ENCODE results near the gene POU6F2. TPM values are rescaled to one million over a fixed set of nuclear protein-coding genes. Genes with fewer than 3 reads are reported as not detected.

The POU6F2 gene
- total RNA-seq, 1 experiment from 2014 or later = not detected

DNA sequence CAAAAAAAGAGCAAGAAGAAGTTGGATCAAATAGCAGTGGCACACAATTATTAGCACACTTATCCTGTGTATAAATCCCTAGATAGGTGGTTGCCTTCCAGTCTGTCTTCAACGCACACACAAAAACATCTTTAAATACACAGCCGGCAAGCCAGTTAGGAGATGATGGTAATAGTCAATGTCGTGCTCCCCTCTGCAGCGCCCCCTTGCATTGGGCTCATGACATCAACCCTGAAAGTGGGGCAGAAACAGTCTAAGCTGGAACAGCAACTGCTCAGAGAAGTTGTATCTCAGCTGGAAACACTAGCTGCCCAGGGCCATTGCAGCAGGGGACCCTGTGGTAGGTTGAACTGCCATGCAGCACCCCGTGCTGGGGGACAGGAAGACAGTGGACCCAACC, 409.0 kb downstream of the POU6F2 start:
- Histone ChIP-seq H3K4me1 (ENCODE audit: insufficient read depth, low read length) (no peaks in the 10 kb centered on the region), H3K9me2 (replicated peaks; ENCODE audit: low read length) (no peaks in the 10 kb centered on the region), H3K27ac (ENCODE audit: low read length) (no peak overlapping the region), H4K20me1 (ENCODE audit: low read length) (no peaks in the 10 kb centered on the region), H2AFZ (ENCODE audit: low read length) (no peak overlapping the region), H3K36me3 (ENCODE audit: low read depth, low read length) (no peaks in the 10 kb centered on the region), H3K9me3 (ENCODE audit: low read length) (no peaks in the 10 kb centered on the region), H3K4me2 (ENCODE audit: low read length) (no peak overlapping the region), H3F3A (ENCODE audit: low read length, unreplicated experiment) (no peaks in the 10 kb centered on the region), H3K79me2 (ENCODE audit: low read length) (no peaks in the 10 kb centered on the region), H3K9ac (ENCODE audit: low read length) (no peak overlapping the region), H3K4me3 (ENCODE audit: low read length) (no peak overlapping the region), H3K27me3 (ENCODE audit: low read length) (peaks cover 35% of the 10 kb centered on the region; the same call in 1 of the 2 replicates)
- no peak for DNase-seq
- POLR2A ChIA-PET (ENCODE audit: unreplicated experiment) = no interaction called here
- no peak for ATAC-seq
- CTCF ChIA-PET = no interaction called here
- intact Hi-C loops (cut with micrococcal nuclease) = no loop called here
- BruUV-seq (replicated peaks) = no TSS peak
- TF ChIP-seq, protein P1, sequence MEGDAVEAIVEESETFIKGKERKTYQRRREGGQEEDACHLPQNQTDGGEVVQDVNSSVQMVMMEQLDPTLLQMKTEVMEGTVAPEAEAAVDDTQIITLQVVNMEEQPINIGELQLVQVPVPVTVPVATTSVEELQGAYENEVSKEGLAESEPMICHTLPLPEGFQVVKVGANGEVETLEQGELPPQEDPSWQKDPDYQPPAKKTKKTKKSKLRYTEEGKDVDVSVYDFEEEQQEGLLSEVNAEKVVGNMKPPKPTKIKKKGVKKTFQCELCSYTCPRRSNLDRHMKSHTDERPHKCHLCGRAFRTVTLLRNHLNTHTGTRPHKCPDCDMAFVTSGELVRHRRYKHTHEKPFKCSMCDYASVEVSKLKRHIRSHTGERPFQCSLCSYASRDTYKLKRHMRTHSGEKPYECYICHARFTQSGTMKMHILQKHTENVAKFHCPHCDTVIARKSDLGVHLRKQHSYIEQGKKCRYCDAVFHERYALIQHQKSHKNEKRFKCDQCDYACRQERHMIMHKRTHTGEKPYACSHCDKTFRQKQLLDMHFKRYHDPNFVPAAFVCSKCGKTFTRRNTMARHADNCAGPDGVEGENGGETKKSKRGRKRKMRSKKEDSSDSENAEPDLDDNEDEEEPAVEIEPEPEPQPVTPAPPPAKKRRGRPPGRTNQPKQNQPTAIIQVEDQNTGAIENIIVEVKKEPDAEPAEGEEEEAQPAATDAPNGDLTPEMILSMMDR (conservative IDR thresholded peaks at IDR 0.05; ENCODE audit: low read depth, low read length) = no peak

DNA sequence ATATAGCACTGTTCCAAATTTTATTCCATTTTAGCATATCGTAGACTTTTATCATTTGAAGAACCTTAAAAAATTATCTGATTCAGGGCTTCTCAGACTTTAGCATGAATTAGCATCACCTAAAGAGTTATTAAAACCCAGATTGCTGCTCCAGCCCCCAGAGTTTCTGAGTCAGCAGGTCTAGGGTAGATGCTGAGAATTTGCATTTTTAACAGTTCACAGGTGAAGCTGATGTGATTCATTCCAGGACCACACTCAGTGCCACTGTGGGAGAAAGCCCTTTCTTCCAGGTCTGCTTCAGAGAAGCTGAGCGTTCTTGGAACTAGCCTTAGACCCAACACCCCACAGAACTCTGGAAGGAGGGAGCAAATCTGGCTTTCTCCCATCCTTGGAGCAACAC, 414.4 kb downstream of the POU6F2 start:
- H3K4me3 ChIP-seq (ENCODE audit: low read length) = no peak overlapping the region
- H3K79me2 ChIP-seq (ENCODE audit: low read length) = no peaks in the 10 kb centered on the region
- H3K4me2 ChIP-seq (ENCODE audit: low read length) = no peak overlapping the region
- H2AFZ ChIP-seq (ENCODE audit: low read length) = no peak overlapping the region
- H3K36me3 ChIP-seq (ENCODE audit: low read depth, low read length) = no peaks in the 10 kb centered on the region
- intact Hi-C loops (cut with micrococcal nuclease) = no loop called here
- no peak for ATAC-seq
- no TSS peak for BruUV-seq (replicated peaks)
- no peaks in the 10 kb centered on the region for H3K4me1 ChIP-seq (ENCODE audit: insufficient read depth, low read length)
- no peak overlapping the region for H3K27ac ChIP-seq (ENCODE audit: low read length)
- ChIA-PET CTCF (no interaction called here), POLR2A (ENCODE audit: unreplicated experiment) (no interaction called here)
- TF ChIP-seq, protein P1 (conservative IDR thresholded peaks at IDR 0.05; ENCODE audit: low read depth, low read length) = no peak
- TF ChIP-seq EZH2 (IDR thresholded peaks at IDR 0.05; ENCODE audit: low read length, unreplicated experiment) (no peak), EZH2phosphoT487 (IDR thresholded peaks at IDR 0.05; ENCODE audit: borderline replicate concordance, low read length) (no peak)
- no peaks in the 10 kb centered on the region for H3K9me2 ChIP-seq (replicated peaks; ENCODE audit: low read length)
- H3F3A ChIP-seq (ENCODE audit: low read length, unreplicated experiment) = no peaks in the 10 kb centered on the region
- peaks cover 34% of the 10 kb centered on the region for H3K27me3 ChIP-seq (ENCODE audit: low read length)
- no peaks in the 10 kb centered on the region for H4K20me1 ChIP-seq (ENCODE audit: low read length)
- H3K9me3 ChIP-seq (ENCODE audit: low read length) = no peaks in the 10 kb centered on the region
- no peak overlapping the region for H3K9ac ChIP-seq (ENCODE audit: low read length)
- no peak for DNase-seq

DNA sequence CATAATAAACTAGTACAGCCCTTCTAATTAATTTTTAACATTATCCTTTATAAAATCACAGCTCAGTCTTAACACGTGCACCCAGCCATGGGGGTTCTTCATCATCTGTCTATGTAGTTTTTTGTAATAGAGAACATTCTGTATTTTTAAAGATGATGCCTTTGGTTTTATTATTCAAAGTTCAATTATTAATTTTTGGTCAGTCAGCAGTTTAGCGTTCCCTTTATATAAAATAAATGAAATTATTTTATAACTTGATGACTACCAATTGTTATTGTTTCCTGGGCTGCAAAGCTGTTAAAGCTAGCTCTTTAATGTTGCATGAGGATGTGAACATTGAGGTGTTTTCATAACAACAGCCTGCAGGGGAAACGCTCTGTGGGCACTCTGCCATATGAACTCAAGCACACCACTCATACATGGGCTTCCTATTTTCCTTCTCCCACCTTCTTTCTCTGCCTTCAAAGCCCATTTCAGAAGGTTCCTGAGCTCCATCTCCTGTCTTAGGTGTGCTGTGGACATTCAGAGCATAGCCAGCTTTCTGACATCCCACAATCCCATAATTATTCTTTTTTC, 416.5 kb downstream of the POU6F2 start:
- ATAC-seq (no peak), DNase-seq (no peak)
- ChIA-PET POLR2A (ENCODE audit: unreplicated experiment) (no interaction called here), CTCF (no interaction called here)
- Histone ChIP-seq H3K4me1 (ENCODE audit: insufficient read depth, low read length) (no peaks in the 10 kb centered on the region), H3K9ac (ENCODE audit: low read length) (no peak overlapping the region), H3F3A (ENCODE audit: low read length, unreplicated experiment) (no peaks in the 10 kb centered on the region), H3K9me2 (replicated peaks; ENCODE audit: low read length) (no peaks in the 10 kb centered on the region), H3K79me2 (ENCODE audit: low read length) (no peaks in the 10 kb centered on the region), H3K4me3 (ENCODE audit: low read length) (no peak overlapping the region), H3K27me3 (ENCODE audit: low read length) (peaks cover 34% of the 10 kb centered on the region), H2AFZ (ENCODE audit: low read length) (no peak overlapping the region), H3K9me3 (ENCODE audit: low read length) (no peaks in the 10 kb centered on the region), H3K36me3 (ENCODE audit: low read depth, low read length) (no peaks in the 10 kb centered on the region), H3K27ac (ENCODE audit: low read length) (no peak overlapping the region), H3K4me2 (ENCODE audit: low read length) (no peak overlapping the region), H4K20me1 (ENCODE audit: low read length) (no peaks in the 10 kb centered on the region)
- no TSS peak for BruUV-seq (replicated peaks)
- intact Hi-C loops (cut with micrococcal nuclease) = no loop called here
- no peak for TF ChIP-seq EZH2 (IDR thresholded peaks at IDR 0.05; ENCODE audit: low read length, unreplicated experiment)
- TF ChIP-seq EZH2phosphoT487 (IDR thresholded peaks at IDR 0.05; ENCODE audit: borderline replicate concordance, low read length) = no peak
- TF ChIP-seq, protein P1 (conservative IDR thresholded peaks at IDR 0.05; ENCODE audit: low read depth, low read length) = no peak

Measured in PC-3 (cell line).